Psoas muscle (tissue), 8 donors: ENCODE results near the gene STX18. TPM values are rescaled to one million over a fixed set of nuclear protein-coding genes. Genes with fewer than 3 reads are reported as not detected.
"Not testable (repeated sequence)": the region's sequence is repeated elsewhere in the genome, so short reads cannot be mapped to it uniquely, and the experiment has no call there.

Experiments used
- ATAC-seq, 4 donors: fragments of 200-7000 bp; cut with Tn5 transposase; one replicate each; pipeline ENCODE4 v1.9.1; 2020; ENCODE audit warnings: moderate library complexity in 3 of 4, mild to moderate bottlenecking in 2 of 4
- DNase-seq, 2 donors: peaks; one replicate each; pipeline ENCODE4 v3.0.0-alpha.2; 2020
- H3K27ac ChIP-seq: fragments of 200-600 bp; one replicate; pipeline ENCODE4 v1.8.0; 2022
- H3K27me3 ChIP-seq, 3 donors: fragments of 200-600 bp in 1 of 3; one replicate each; pipeline versions ENCODE4 v1.6.1 to v1.8.0; 2013 to 2022; ENCODE audit warnings: low read length in 2 of 3, mild to moderate bottlenecking in 2 of 3, moderate library complexity in 1 of 3; ENCODE audit not compliant: insufficient read depth in 3 of 3
- H3K36me3 ChIP-seq, 2 donors: fragments of 200-600 bp in 1 of 2; one replicate each; pipeline versions ENCODE4 v1.6.1 to v1.8.0; 2013 to 2022; ENCODE audit warnings: low read depth in 1 of 2, mild to moderate bottlenecking in 1 of 2, moderate library complexity in 1 of 2; ENCODE audit not compliant: insufficient read depth in 1 of 2
- H3K4me1 ChIP-seq: fragments of 200-600 bp; one replicate; pipeline ENCODE4 v1.8.0; 2022
- H3K4me3 ChIP-seq: fragments of 200-600 bp; one replicate; pipeline ENCODE4 v1.8.0; 2022; ENCODE audit warnings: mild to moderate bottlenecking
- H3K9me3 ChIP-seq: fragments of 200-600 bp; one replicate; pipeline ENCODE4 v1.8.0; 2022
- CTCF ChIP-seq: fragments of 200-600 bp; IDR thresholded peaks from one replicate; pipeline ENCODE4 v1.8.0; 2022; ENCODE audit warnings: antibody characterized with exemption
- WGBS, 3 donors: extraction: QIAGEN DNeasy Blood & Tissue Kit; methylation state at CpG; one replicate each; pipeline versions ENCODE4 v1.1.6 to v1.1.7; 2013; 5-methylcytosine and 5-hydroxymethylcytosine counted together
- intact Hi-C, 2 donors: fragments of 100-400 bp; cut with DNase I; formaldehyde crosslinking; loops; one replicate each; pipeline versions ENCODE4 v1.11.0 to v1.14.2; 2022
- polyA plus RNA-seq, 3 donors: library from polyadenylated mRNA; stranded (reverse); fragments of 200-250 nt; gene quantifications; one replicate each; pipeline ENCODE4 v1.2.3, GENCODE V29; 2013
- total RNA-seq, 4 donors: library from RNA; stranded (reverse); fragmentation: NEBNext Ultra II Directional in 2 of 4; extraction: Animal tissue kit (Norgen Biotek cat#: 25700) in 2 of 4; gene quantifications; one replicate each; pipeline versions ENCODE4 v1.2.1 to v1.2.4, GENCODE V29; 2021 to 2023
- donor health status: healthy with polysubstance abuse.
- donor health status: DM: no; HTN: no; CAD: no; lungs with moderate emphysema.
- donor health status: Bipolar disorder and iron deficiency.
- donor health status: healthy.
- donor health status: DM: yes; HTN: yes; CAD: no.
- donor health status: DM: no; HTN: no; CAD: no.
- donor health status: DM: no; HTN: no; CAD: no.
- donor health status: DM: yes; HTN: yes; CAD: no.

STX18 gene
- total and polyA plus RNA-seq, 7 donors = 12.1 to 29.7 (median 21.1) TPM

GRCh38 chr4:4519297-4519894, 22.5 kb downstream of the STX18 start:
- Histone ChIP-seq H3K27ac (no peak overlapping the region), H3K27me3 (no peaks in the 10 kb centered on the region), H3K4me1 (peaks cover 11% of the 10 kb centered on the region), H3K9me3 (no peaks in the 10 kb centered on the region), H3K4me3 (no peak overlapping the region), H3K36me3 (no peaks in the 10 kb centered on the region)
- TF ChIP-seq CTCF = peak; percentile 38
- no peak for DNase-seq
- WGBS, 3 donors = 62 to 74% (median 64%) methylated on average over 4 of the region's 4 CpGs
- intact Hi-C loops = no loop called here
- no peak for ATAC-seq

GRCh38 chr4:4518747-4519146, 23.1 kb downstream of the STX18 start:
- WGBS, 3 donors = 83 to 89% (median 86%) methylated on average over 5 of the region's 5 CpGs
- intact Hi-C loops = no loop called here
- H3K27ac ChIP-seq = no peak overlapping the region
- TF ChIP-seq CTCF = no peak
- peaks cover 11% of the 10 kb centered on the region for H3K4me1 ChIP-seq
- no peak overlapping the region for H3K4me3 ChIP-seq
- DNase-seq = no peak
- no peaks in the 10 kb centered on the region for H3K27me3 ChIP-seq
- H3K36me3 ChIP-seq = no peaks in the 10 kb centered on the region
- no peaks in the 10 kb centered on the region for H3K9me3 ChIP-seq
- no peak for ATAC-seq

- DNase-seq (no peak), ATAC-seq (no peak)
- no peak for TF ChIP-seq CTCF
- Histone ChIP-seq H3K27ac (no peak overlapping the region), H3K4me3 (no peak overlapping the region), H3K9me3 (no peaks in the 10 kb centered on the region), H3K27me3 (no peaks in the 10 kb centered on the region), H3K36me3 (no peaks in the 10 kb centered on the region), H3K4me1 (no peaks in the 10 kb centered on the region)
- intact Hi-C loops = no loop called here
These were observed 27.1 kb downstream of the STX18 start for GRCh38 chr4:4514786-4515185.

GRCh38 chr4:4512282-4512681, 29.6 kb downstream of the STX18 start:
- DNase-seq (no peak), ATAC-seq (no peak)
- Histone ChIP-seq H3K27ac (no peak overlapping the region), H3K4me3 (no peak overlapping the region), H3K27me3 (no peaks in the 10 kb centered on the region), H3K4me1 (no peaks in the 10 kb centered on the region), H3K36me3 (no peaks in the 10 kb centered on the region), H3K9me3 (no peaks in the 10 kb centered on the region)
- 81 to 92% (median 87%) methylated on average over 1 of the region's 1 CpG for WGBS, 3 donors
- no peak for TF ChIP-seq CTCF
- intact Hi-C loops = no loop called here

- H3K4me1 ChIP-seq, H3K27me3 ChIP-seq, H3K9me3 ChIP-seq, ATAC-seq, intact Hi-C loops, H3K36me3 ChIP-seq, H3K27ac ChIP-seq, H3K4me3 ChIP-seq, DNase-seq: not testable (repeated sequence)
- 97 to 98% (median 97%) methylated on average over 3 of the region's 3 CpGs for WGBS, 3 donors
These were observed 31.2 kb downstream of the STX18 start for GRCh38 chr4:4510641-4511040.
